Neutrophil (primary cell): ENCODE results near the gene CLCN7.

Experiments used
- H3K27ac ChIP-seq: fragments of 200-600 bp; sonication (generic); 2 replicates; pipeline ENCODE4 v1.5.1; 2016; ENCODE audit warnings: mild to moderate bottlenecking, moderate library complexity
- H3K27me3 ChIP-seq: fragments of 200-600 bp; sonication (generic); 2 replicates; pipeline ENCODE4 v1.6.0; 2016; ENCODE audit warnings: mild to moderate bottlenecking
- H3K36me3 ChIP-seq: fragments of 200-600 bp; sonication (generic); 2 replicates; pipeline ENCODE4 v1.5.1; 2017
- H3K4me1 ChIP-seq, 2 experiments: fragments of 200-600 bp in 1 of 2; sonication (generic) in 1 of 2; 1 replicate in 1 of 2; 2 replicates in 1 of 2; pipeline versions ENCODE4 v1.5.1 to v1.6.1; 2013 to 2016; ENCODE audit warnings: low read depth in 1 of 2, low read length in 1 of 2, mild to moderate bottlenecking in 1 of 2, moderate library complexity in 1 of 2; ENCODE audit not compliant: control insufficient read depth in 1 of 2, insufficient read depth in 1 of 2
- H3K4me3 ChIP-seq, 2 experiments: fragments of 200-600 bp in 1 of 2; sonication (generic) in 1 of 2; 1 replicate in 1 of 2; 2 replicates in 1 of 2; pipeline ENCODE4 v1.5.1; 2013 to 2016; ENCODE audit warnings: low read depth in 1 of 2, low read length in 1 of 2, mild to moderate bottlenecking in 1 of 2, moderate library complexity in 1 of 2
- H3K9me3 ChIP-seq: fragments of 200-600 bp; sonication (generic); 2 replicates; pipeline ENCODE4 v1.5.1; 2016
- TF ChIP-seq, protein P1 (sequence below): fragments of 200-600 bp; sonication (generic); IDR thresholded peaks from 2 replicates; pipeline ENCODE4 v1.5.1; 2016; ENCODE audit warnings: antibody characterized with exemption

The CLCN7 gene

DNA sequence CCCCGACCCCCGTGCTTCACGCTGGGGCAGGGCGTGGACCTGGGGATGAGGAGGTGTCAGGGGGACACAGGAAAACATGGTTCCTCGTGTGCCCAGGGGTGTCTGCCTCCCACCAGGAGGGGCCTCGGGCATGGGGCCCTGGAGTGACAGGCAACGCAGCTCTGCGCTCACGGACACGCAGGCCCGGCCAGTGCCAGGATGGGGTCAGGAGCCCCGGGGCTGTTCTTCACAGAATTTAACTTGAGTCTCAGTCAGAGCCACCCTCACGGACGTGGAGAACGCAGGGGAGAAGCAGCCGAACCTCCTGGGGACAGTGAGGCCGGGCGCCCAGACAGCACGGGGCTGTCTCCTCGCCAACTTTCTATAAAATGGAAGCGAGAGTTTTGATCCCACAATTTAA, 77.0 kb downstream of the CLCN7 start:
- H3K36me3 ChIP-seq, result peaks cover 99% of the 10 kb centered on the region
- no peaks in the 10 kb centered on the region for H3K27me3 ChIP-seq
- H3K4me3 ChIP-seq, result no peak overlapping the region
- no peak overlapping the region for H3K27ac ChIP-seq
- H3K9me3 ChIP-seq, result no peaks in the 10 kb centered on the region
- no peaks in the 10 kb centered on the region for H3K4me1 ChIP-seq
- TF ChIP-seq, protein P1, sequence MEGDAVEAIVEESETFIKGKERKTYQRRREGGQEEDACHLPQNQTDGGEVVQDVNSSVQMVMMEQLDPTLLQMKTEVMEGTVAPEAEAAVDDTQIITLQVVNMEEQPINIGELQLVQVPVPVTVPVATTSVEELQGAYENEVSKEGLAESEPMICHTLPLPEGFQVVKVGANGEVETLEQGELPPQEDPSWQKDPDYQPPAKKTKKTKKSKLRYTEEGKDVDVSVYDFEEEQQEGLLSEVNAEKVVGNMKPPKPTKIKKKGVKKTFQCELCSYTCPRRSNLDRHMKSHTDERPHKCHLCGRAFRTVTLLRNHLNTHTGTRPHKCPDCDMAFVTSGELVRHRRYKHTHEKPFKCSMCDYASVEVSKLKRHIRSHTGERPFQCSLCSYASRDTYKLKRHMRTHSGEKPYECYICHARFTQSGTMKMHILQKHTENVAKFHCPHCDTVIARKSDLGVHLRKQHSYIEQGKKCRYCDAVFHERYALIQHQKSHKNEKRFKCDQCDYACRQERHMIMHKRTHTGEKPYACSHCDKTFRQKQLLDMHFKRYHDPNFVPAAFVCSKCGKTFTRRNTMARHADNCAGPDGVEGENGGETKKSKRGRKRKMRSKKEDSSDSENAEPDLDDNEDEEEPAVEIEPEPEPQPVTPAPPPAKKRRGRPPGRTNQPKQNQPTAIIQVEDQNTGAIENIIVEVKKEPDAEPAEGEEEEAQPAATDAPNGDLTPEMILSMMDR, result no peak

DNA sequence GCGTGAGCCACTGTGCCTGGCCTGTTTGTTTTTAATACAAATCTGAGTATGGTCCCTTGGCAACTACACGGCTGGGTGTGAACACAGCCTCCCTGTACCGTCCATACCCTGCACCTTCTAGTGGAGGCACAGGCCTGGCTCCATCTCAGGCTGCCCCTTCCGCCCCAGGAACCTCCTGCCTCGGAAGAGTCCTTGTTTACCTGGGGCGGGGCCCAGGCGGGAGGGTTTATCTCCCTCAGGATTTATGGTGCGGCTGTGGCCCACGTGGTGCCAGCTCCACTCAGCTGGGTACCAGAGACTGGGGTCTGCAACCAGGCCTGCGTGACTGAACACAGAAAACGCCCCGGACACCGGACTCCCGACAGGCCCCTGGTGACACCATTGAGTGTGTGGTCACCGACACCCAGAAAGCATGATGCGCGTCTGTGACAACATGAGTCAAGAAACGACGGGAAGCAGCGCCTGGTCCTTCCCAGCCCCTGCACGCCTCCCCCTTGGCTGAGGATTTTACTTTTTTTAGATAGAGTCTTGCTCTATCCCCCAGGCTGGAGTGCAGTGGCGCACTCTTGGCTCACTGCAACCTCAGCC, 79.3 kb downstream of the CLCN7 start:
- no peaks in the 10 kb centered on the region for H3K27me3 ChIP-seq
- no peak overlapping the region for H3K4me3 ChIP-seq
- no peaks in the 10 kb centered on the region for H3K4me1 ChIP-seq
- no peaks in the 10 kb centered on the region for H3K9me3 ChIP-seq
- no peak overlapping the region for H3K27ac ChIP-seq
- TF ChIP-seq, protein P1, result no peak
- H3K36me3 ChIP-seq, result peaks cover 99% of the 10 kb centered on the region
